Cardiac fibroblast (primary cell): ENCODE measurements around the gene ITGB2.

Experiments
- DNase-seq, 2 donors: peaks; one replicate each; pipeline versions ENCODE4 v3.0.0 to v3.0.0-alpha.2; 2010; ENCODE audit warnings: low read depth in 2 of 2
- H3K4me3 ChIP-seq, 2 donors: replicated peaks in 1 of 2; 1 replicate in 1 of 2; 2 replicates in 1 of 2; pipeline ENCODE4 v1.5.1; 2011; ENCODE audit warnings: low read depth in 2 of 2, low read length in 2 of 2, mild to moderate bottlenecking in 2 of 2, moderate library complexity in 1 of 2
- TF ChIP-seq, protein P1 (sequence below): IDR thresholded peaks from one replicate; pipeline ENCODE4 v1.5.1; 2011; ENCODE audit warnings: low read depth, mild to moderate bottlenecking, low read length, inconsistent platforms

ITGB2 gene

DNA sequence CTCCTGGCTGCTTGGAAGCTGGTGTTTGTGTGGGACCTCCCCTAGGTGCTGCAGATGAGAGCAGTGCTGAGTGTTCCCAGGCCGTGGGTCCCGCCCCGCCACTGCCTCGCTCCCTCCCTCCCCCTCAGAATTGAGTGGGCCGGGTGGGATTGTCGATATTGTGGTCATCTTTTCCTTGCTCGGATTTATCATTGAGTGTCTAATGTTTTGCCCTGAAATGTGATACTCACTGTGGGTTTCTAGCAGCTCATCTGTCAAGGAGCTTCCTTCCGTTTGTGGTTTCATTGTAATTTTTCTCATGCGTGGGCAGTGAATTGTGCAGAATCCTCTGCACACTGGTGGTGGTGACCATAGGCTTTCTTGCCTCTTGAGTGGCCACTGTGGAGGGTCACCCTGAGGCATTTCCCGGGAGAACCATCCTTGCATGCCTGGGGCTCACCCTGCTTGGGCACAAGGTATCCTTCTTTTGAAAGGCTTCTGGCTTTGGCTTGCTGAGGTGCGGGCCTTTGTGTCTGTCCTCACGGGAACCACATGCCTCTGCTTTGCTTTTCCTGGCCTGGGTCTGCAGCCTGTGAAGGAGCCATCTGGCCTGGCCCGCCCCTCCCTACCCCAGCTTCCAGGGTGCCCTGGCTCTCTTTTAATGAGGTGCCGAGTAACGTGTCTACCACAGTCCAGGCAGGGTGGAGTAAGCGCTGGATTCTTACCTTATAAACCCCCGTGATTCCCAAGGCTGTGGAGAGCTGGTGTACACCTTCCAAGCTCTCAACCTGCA, 44.7 kb upstream of the ITGB2 start:
- TF ChIP-seq, protein P1, sequence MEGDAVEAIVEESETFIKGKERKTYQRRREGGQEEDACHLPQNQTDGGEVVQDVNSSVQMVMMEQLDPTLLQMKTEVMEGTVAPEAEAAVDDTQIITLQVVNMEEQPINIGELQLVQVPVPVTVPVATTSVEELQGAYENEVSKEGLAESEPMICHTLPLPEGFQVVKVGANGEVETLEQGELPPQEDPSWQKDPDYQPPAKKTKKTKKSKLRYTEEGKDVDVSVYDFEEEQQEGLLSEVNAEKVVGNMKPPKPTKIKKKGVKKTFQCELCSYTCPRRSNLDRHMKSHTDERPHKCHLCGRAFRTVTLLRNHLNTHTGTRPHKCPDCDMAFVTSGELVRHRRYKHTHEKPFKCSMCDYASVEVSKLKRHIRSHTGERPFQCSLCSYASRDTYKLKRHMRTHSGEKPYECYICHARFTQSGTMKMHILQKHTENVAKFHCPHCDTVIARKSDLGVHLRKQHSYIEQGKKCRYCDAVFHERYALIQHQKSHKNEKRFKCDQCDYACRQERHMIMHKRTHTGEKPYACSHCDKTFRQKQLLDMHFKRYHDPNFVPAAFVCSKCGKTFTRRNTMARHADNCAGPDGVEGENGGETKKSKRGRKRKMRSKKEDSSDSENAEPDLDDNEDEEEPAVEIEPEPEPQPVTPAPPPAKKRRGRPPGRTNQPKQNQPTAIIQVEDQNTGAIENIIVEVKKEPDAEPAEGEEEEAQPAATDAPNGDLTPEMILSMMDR = no peak
- H3K4me3 ChIP-seq = no peak overlapping the region
- peak; percentile 38 to 46 for DNase-seq

DNA sequence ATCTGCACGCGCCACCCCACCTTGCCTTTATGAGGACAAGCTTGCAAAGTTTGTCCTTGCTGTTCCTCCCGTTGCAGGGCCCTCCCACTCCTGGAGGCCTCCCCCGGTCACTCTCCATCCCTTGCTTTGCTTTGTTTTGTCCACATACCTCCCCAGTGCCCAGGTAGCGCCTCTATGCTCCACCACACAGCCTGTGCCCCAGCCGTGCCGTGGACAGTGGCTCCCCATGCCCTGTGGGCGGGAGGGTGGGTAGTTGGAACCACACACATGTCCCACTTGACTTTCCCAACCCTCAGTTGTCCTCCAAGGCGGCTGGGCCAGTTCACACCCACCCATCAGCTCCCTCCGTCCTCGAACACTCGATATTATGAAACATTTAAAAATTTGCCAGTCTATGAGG, 43.7 kb upstream of the ITGB2 start:
- no peak overlapping the region for H3K4me3 ChIP-seq
- TF ChIP-seq, protein P1 = no peak
- DNase-seq = no peak

DNA sequence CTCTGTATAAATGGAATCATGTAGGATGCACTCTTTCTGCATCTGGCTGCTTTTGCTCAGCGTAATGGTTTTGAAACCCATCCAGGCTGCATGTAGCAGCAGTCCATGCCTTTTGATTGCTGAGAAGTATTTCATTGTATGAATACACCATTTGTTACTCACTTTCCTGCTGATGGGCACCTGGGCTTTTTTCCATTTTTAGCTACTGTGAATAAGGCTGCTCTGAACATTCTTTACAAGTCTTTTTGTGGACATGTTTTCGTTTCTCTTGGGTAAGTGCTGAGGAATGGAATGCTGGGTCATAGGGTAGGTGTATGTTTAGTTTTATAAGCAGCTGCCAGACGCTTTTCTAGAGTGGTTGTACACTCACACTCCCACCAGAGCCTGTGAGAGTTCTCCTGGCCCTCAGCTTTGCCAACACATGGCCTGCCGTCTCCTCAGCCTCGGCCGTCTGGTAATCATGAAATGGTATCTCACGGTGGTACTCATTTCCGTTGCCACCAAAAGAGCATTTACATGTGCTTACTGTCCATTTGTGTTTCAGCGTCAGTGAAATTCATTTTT, 41.8 kb upstream of the ITGB2 start:
- DNase-seq = peak; percentile 98 to 99
- TF ChIP-seq, protein P1 = no peak
- no peak overlapping the region for H3K4me3 ChIP-seq

DNA sequence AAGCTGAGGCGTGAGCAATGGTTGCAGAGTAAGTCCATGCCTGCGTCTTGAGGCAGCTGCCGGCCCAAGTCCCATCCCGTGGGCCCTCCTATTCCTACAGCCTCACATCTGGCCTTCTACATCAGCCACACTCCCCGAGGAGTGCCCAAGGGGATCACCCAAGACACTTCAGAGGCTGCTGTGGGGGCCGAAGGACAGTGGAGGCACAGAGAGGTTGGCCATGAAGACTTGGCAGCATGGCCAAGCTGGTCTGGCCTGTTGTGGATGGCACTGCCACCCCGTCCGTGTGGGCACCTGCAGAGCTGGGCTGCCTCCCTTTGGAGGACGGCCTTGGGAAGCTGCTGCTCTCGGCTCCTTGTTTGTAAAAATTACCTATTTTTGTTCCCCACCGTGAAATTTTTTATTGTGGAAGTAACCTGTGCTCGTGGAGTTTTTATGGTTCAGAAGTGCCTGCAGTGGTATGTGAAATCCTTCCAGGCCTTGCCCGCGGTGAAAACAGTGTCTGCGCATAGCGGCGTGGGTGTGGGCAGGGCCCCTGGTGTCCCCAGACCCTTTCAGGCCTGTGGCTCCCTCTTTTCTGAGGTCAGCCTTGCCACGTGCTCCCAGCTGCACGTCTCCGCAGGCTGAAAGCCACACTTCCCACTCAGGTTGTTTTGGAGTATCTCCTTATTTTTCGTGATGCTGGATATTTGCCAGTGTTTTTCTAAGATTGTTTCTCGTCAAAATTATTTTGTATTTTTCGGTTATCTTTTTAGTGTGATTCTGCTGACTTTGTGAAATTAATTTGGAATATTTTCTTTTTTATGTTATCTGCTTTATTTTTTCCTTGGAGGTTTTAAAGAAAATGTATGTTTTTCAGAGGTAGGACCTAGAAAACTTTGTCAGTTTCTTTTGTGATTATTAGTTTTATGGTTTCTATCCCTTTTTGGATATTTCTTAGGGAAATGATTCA, 39.7 kb upstream of the ITGB2 start:
- no peak overlapping the region for H3K4me3 ChIP-seq
- TF ChIP-seq, protein P1 = no peak
- no peak for DNase-seq

DNA sequence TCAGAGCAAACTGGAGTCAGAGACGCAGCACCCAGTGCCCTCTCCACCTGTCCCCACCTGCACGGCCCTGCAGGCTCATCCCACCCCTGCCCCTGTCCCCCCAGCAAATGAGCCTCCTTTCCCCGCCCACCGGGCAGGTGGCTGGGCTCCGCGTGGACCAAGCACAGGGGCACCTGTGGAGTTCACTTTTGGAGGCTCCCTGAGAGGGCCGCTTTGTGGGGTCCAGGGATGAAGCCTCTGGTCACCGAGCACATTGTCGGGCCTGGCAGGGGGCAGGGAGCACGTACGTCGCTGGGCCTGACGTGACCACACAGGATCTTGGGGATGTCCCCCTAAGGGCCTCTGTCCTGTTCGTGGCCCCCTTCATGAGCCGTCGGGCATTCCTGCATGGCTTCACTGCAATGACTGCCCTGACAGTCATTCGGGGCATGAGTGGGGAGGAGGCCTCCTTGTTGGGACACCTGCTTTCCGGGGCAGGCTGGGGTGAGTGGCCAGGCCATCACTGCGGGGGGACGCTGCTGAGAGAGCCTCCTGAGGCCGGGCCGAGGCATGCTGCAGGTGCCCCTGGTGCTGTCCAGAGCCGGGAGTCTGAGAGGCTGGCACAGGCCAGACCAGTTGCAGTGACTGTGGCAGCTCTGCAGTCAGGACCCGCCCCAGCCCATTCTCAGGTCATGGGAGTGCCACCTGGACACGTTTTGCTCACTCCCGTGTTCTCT, 38.8 kb upstream of the ITGB2 start:
- no peak for DNase-seq
- H3K4me3 ChIP-seq = no peak overlapping the region
- TF ChIP-seq, protein P1 = no peak
